NCI-H82 treated with DMSO at 0.1 percent for 48 hours (cell line): ENCODE results near the gene NUP188.

Experiments
- DNase-seq: peaks from one replicate; lab custom pipeline; 2025; ENCODE audit not compliant: unreplicated experiment; lab: John Stamatoyannopoulos, UW

NUP188 gene

DNA sequence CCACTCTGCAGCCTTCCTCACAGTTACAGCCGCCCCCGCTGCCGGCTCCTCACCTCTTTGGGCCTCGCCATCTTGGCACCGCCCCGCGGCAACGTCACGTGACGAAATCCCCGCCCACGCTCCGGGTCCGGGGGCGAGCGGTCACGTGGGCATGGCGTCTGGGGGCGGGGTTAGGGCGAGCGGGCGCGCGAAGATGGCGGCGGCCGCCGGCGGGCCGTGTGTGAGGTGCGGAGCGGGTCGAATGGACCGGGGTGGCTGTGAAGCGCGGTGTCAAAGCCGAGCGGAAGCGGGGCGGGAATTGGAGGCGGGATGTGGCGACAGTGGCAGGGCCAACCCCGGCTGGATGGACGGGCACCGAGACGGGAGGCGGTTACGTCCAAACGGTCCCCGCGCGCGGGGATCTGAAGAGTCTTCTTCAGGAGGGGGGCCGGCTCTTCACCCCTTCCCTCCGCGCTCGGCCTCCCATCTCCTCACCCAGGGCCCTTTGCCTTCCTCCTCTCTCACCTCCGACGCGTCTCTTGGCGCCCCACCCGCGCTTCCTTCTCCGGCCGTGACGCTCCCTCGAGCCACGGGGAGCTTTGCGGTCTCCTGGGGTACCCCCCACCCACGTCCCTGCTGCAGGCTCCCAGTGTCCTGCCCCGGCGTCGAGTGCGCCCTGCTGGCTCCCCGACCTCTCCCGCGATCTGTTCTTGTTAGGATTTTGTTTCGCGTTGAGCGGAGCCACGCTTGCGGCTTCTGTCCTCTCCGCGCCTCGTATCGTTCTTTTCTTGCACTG is at the start of gene NUP188, which contains the start of gene DOLK:
Gene NUP188, plus strand, starts transcription at position 173 of the 775 bp plus-strand sequence. Its CDS starts 21 bp downstream, at position 194.
Gene DOLK, minus strand, starts transcription at position 77 of the 775 bp plus-strand sequence. CDS start 300 bp downstream, outside the sequence.
- peak; percentile 51 for DNase-seq

GRCh38 chr9:128898382-128898781 is 49.1 kb upstream of the NUP188 start:
- no peak for DNase-seq

- DNase-seq, result no peak
Measured at GRCh38 chr9:128898845-128899565, 48.5 kb upstream of the NUP188 start.

DNA sequence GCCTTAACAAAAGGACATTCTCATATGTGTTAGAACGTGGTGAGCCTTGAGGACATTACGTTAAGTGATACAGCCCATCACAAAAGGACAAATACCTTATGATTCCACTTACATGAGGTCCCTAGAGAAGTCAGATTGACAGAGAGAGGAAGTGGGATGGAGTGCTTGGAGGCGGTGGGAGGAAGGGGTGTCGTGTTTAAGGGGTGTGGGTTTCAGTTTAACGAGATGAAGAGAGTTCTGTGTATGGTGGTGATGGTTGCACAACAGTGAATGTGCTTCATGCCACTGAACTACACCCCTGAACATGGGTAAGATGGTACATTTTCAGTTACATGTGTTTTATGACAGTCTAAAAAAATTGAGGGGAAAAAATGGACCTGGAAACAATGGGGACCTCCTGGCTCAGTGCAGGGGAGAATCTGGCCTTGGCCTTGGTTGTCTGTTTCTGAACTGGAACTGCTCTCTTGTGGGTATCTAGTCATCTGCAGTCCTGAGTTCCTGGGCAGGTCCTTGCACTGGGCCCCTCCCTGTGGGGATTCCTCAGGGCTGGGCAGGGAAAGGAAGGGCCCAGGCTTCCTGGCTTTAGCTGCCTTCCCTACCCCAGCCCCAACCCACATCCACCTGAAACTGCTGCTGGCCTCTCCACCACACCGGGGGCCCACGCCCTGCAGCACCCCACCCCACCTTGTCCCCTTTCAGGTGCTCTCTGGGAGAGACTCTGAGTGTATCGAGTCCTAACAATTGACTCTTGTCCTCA is 47.8 kb upstream of the NUP188 start:
- no peak for DNase-seq

DNA sequence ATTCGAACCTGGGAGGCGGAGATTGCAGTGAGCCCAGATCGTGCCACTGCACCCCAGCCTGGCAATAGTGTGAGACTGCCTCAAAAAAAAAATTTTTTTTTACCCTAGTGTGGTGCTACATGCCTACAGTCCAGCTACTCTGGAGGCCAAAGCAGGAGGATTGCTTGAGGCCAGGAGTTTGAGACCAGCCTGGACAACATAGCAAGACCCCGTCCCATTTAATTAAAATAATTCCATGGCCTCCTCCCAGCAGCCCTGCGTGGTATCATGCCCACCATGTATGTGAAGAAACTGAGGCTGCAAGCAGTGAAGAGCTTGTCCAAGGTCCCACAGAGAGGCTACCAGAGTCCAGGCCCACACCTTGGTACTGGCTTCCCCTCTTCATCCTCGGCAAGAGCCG is 46.1 kb upstream of the NUP188 start:
- DNase-seq, result no peak

- no peak for DNase-seq
Measured at GRCh38 chr9:128901822-128902221, 45.7 kb upstream of the NUP188 start.

DNA sequence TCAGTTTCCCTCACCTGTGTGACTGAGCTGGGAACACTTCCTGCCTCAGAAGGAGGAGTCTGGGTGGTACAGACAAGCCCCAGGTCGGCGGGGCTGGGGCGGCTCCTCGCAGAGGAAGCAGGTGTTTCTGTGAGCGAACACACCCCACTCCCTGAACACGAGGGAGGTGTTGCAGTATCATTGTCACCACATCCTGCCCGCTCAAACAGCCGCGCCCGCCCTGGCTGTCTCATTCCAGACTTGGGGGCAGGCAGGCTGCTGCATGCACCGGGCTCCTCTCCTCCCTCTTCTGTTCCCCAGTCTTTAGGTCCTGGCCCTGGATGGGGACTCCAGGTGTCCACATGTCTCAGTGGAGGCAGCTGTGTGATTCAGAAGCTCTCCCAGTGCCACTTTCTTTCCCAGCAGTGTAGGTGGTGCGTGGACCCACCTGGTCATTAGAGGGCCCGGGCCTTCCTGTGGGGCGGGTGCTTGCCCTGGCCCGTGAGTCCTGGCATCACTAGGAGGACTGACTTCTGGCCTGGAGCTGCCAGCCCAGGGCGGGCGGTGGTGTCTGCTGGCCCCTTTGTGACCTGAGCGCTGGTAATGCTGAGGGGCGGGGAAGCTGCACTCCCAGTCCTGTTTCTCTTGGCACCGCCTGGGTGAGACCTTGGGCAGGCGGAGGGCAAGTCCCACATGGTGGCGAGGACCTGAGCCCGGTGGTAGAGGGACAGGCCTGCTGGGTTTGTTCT is 45.0 kb upstream of the NUP188 start:
- DNase-seq, result no peak

GRCh38 chr9:128903079-128903461 is 44.4 kb upstream of the NUP188 start:
- DNase-seq, result no peak

- no peak for DNase-seq
Measured at GRCh38 chr9:128903871-128904620, 43.5 kb upstream of the NUP188 start.

- no peak for DNase-seq
Measured at GRCh38 chr9:128905964-128906363, 41.5 kb upstream of the NUP188 start.

GRCh38 chr9:128906741-128907140 is 40.8 kb upstream of the NUP188 start:
- no peak for DNase-seq

GRCh38 chr9:128908372-128908771 is 39.1 kb upstream of the NUP188 start:
- DNase-seq, result no peak

DNA sequence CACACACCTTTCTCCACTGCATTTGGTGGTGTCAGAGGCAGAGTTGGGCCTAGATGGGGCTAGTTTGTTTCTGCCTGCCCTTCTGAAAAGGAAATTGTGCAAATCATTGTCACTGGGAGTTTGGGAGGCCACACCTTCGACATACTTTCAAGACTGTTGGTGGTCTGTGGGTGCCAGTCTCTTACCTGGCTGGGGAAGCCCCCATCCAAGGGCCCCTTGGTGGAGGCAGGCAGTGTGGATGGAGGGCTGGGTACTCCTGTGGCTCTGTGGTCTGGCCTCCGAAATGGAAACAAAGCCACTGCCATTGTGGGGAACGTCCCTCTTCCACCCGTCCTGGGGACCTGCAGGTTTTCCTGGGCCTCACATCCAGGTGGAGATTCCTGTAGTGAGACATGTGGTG is 37.6 kb upstream of the NUP188 start:
- DNase-seq, result no peak

DNA sequence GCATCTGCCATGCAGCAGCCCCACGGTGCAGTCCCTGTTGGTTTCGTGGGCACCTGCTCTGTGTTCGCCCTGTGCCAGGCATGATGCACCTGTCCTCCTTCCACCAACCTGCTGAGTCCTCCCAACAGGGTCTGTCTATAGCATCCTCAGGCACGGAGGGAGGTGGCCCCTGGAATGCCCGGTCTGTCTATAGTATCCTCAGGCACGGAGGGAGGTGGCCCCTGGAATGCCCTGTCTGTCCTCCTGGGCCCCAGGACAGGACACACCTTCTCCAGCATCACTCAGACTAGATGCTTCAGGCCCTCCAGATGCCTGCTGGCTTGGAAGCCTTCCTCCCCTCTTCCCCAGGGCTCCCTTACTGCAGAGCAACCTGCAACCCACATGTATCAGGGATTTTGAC is 36.6 kb upstream of the NUP188 start:
- DNase-seq, result no peak

GRCh38 chr9:128911529-128912035 is 35.9 kb upstream of the NUP188 start:
- no peak for DNase-seq

DNA sequence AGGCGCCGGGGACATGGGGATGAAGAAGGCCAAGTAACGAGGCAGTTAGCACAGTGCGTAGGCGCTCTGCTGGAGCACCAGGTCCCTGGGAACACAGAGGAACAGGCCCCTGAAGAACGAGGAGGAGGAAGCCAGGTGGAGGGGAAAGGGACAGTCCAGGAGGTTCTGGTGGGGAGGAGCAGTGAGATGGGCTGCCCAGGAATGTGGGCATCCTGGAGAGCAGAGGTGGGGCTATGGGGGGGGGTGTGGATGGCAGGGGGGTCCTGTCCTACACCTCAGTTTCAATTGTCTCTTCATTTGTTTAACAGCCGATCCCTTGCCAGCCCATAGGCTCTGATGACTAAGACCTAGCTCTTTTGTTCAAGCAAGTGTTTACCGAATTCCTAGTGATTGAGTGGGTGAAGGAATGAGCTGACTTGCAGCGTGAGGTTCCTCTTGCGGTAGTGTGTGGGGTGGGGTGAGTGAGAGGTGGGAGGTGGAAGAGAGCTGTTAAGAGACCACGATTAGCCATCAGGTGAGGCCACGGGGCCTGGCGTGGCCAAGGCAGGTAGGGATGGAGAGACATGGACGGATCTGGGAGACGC is 35.1 kb upstream of the NUP188 start:
- DNase-seq, result no peak

DNA sequence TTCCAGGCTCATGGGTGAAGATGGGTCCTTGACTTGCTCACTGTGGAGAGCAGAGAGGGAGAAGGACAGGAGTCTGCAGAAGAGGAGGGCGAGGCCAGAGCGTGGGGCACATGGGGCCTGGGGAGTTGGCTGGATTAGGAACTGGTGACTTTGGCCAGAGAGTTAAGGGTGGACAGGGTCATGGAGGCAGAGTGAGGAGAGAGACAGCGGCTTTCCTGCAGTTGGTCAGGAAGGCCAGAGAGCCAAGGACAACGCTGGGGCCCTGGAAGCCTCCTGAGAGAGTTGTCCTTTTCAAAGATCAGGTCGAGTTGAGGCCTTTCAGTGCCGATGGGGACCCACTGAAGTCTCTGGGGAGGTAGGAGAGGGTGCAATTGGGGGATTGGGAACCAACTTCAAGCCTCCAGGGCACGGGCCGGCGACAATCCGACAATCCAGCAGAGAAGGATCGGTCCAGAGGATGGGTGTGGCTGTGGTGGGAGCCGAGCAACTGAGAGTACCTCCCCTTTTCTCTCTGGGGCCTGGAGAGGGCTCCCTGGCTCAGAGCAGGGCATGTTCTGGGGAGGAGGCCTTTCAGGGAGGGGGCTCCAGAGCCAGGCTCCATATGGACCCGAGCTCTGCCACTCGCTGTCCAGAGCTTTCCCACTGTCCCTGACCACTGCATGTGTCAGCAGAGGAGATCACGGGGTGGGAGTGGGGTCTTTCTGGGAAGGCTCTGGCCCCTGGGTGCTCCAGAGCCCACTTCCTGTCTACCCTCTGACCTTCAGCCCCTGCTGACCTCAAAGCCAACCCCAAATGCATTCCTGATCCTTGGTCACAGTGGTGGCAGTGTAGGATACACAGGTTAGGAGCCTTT is 34.2 kb upstream of the NUP188 start:
- DNase-seq, result no peak

GRCh38 chr9:128913995-128914772 is 33.3 kb upstream of the NUP188 start:
- DNase-seq, result no peak
